Pancreas (tissue), 10 donors: ENCODE results near the gene PPP2R5D. TPM values are rescaled to one million over a fixed set of nuclear protein-coding genes. Genes with fewer than 3 reads are reported as not detected.

Experiments
- ATAC-seq, 4 donors: fragments of 200-7000 bp; cut with Tn5 transposase; one replicate each; pipeline versions ENCODE4 v1.8.0 to v1.9.1; 2020; ENCODE audit warnings: mild to moderate bottlenecking in 4 of 4, moderate library complexity in 4 of 4
- DNase-seq, 6 donors: peaks; one replicate each; pipeline ENCODE4 v3.0.0-alpha.2; 2020
- FAIRE-seq: peaks from 2 replicates; lab custom pipeline; 2012; peaks lifted over from hg19 to GRCh38; lab: Jason Lieb, UNC
- H3K27ac ChIP-seq, 4 donors: fragments of 200-600 bp; sonication (generic); 1 replicate in 3 of 4; 2 replicates in 1 of 4; pipeline versions ENCODE4 v1.5.0 to v1.8.0; 2020
- H3K27me3 ChIP-seq, 4 donors: fragments of 200-600 bp; one replicate each; pipeline ENCODE4 v1.8.0; 2021
- H3K36me3 ChIP-seq, 3 donors: fragments of 200-600 bp; sonication (generic) in 1 of 3; one replicate each; pipeline versions ENCODE4 v1.5.0 to v1.8.0; 2020 to 2021
- H3K4me1 ChIP-seq, 3 donors: fragments of 200-600 bp; one replicate each; pipeline ENCODE4 v1.8.0; 2021
- H3K4me3 ChIP-seq, 4 donors: fragments of 200-600 bp; sonication (generic) in 2 of 4; one replicate each; pipeline versions ENCODE4 v1.5.0 to v1.8.0; 2020 to 2021
- H3K9me3 ChIP-seq, 4 donors: fragments of 200-600 bp; one replicate each; pipeline ENCODE4 v1.8.0; 2021
- CTCF ChIP-seq, 4 donors: fragments of 200-600 bp; sonication (generic) in 3 of 4; IDR thresholded peaks; one replicate each; pipeline versions ENCODE4 v1.5.0 to v1.8.0; 2021; ENCODE audit warnings: antibody characterized with exemption in 4 of 4
- WGBS, 2 donors: extraction: QIAGEN DNeasy Blood & Tissue Kit; methylation state at CpG; one replicate each; pipeline ENCODE4 v1.1.7; 2013; 5-methylcytosine and 5-hydroxymethylcytosine counted together
- intact Hi-C, 3 donors: fragments of 100-400 bp; cut with DNase I; formaldehyde crosslinking; loops; one replicate each; pipeline versions ENCODE4 v1.11.1 to v1.14.2; 2022
- polyA plus RNA-seq, 2 donors: library from polyadenylated mRNA; stranded (reverse); fragments of 200-250 nt; gene quantifications; one replicate each; pipeline ENCODE4 v1.2.3, GENCODE V29; 2013
- total RNA-seq, 6 donors: library from RNA; stranded (reverse); fragmentation: NEBNext Ultra II Directional in 4 of 6; extraction: Animal tissue kit (Norgen Biotek cat#: 25700) in 4 of 6; gene quantifications; one replicate each; pipeline versions ENCODE4 v1.2.1 to v1.2.4, GENCODE V29; 2021 to 2023
- donor health status: healthy with polysubstance abuse.
- donor health status: DM: no; HTN: no; CAD: no; lungs with moderate emphysema.
- donor health status: DM: no; HTN: no; CAD: no.
- donor health status: control.
- donor health status: control.
- donor health status: Bipolar disorder and iron deficiency.
- donor health status: DM: yes; HTN: yes; CAD: no.
- donor health status: DM: no; HTN: no; CAD: no.
- donor health status: DM: no; HTN: no; CAD: no.
- donor health status: DM: yes; HTN: yes; CAD: no.

PPP2R5D gene
- total RNA-seq: 10 to 100 TPM in 5 of 6 donors, 1 to 10 TPM in 1; 9.6 to 17.2 (median 11.3) TPM
- 10 to 100 TPM; 16.8 to 18.7 TPM for polyA plus RNA-seq

- WGBS, 2 donors: 1% methylated on average over 50 to 59 of the region's 59 CpGs
- Histone ChIP-seq H3K27ac (peak within 1 kb of the TSS; percentile 48 to 76 (median 67)), H3K27me3 (no peaks in the 10 kb centered on the region), H3K36me3 (no peaks in the 10 kb centered on the region), H3K9me3 (no peaks in the 10 kb centered on the region), H3K4me1 (peaks cover 0 to 14% (median 0%) of the 10 kb centered on the region in 3 donors), H3K4me3 (peak within 1 kb of the TSS; percentile 81 to 94 (median 89))
- TF ChIP-seq CTCF (IDR thresholded peaks at IDR 0.05): no peak
- ATAC-seq: peak; percentile 94 to 96 (median 95)
- FAIRE-seq: peak; percentile 87
- peak; percentile 90 to 98 (median 97) for DNase-seq
- intact Hi-C loops: no loop called here
Measured at GRCh38 chr6:42984001-42984923, at the start of gene PPP2R5D. TSS of gene PPP2R5D (plus strand) at chr6:42984570. CDS start at chr6:42984678, 108 bp downstream.

- H3K9me3 ChIP-seq: no peaks in the 10 kb centered on the region
- H3K27me3 ChIP-seq: no peaks in the 10 kb centered on the region
- 91 to 92% methylated on average over 7 of the region's 7 CpGs for WGBS, 2 donors
- H3K4me1 ChIP-seq: peaks cover 18 to 43% (median 34%) of the 10 kb centered on the region in 3 donors
- DNase-seq (no peak), ATAC-seq (no peak), FAIRE-seq (no peak)
- H3K36me3 ChIP-seq: peaks cover 6 to 20% (median 7%) of the 10 kb centered on the region in 3 donors
- H3K27ac ChIP-seq: no peak overlapping the region
- no peak overlapping the region for H3K4me3 ChIP-seq
- intact Hi-C loops: no loop called here
- no peak for TF ChIP-seq CTCF (IDR thresholded peaks at IDR 0.05)
Measured at GRCh38 chr6:42935322-42935721, 49.0 kb upstream of the PPP2R5D start.

GRCh38 chr6:42936398-42936797 lies 48.0 kb upstream of the PPP2R5D start:
- no peak for FAIRE-seq
- Histone ChIP-seq H3K4me1 (peaks cover 28 to 35% (median 30%) of the 10 kb centered on the region in 3 donors), H3K27me3 (no peaks in the 10 kb centered on the region), H3K27ac (no peak overlapping the region), H3K36me3 (peaks cover 6 to 20% (median 7%) of the 10 kb centered on the region in 3 donors), H3K4me3 (no peak overlapping the region), H3K9me3 (no peaks in the 10 kb centered on the region)
- WGBS, 2 donors: 87 to 92% methylated on average over 11 of the region's 11 CpGs
- no peak for TF ChIP-seq CTCF (IDR thresholded peaks at IDR 0.05)
- no peak for ATAC-seq
- intact Hi-C loops: no loop called here
- DNase-seq: no peak

GRCh38 chr6:42937548-42938427 lies 46.6 kb upstream of the PPP2R5D start:
- peaks cover 6 to 20% (median 7%) of the 10 kb centered on the region in 3 donors for H3K36me3 ChIP-seq
- intact Hi-C loops: no loop called here
- no peaks in the 10 kb centered on the region for H3K9me3 ChIP-seq
- peak in 2 of 4 donors; percentile 9 to 11 for ATAC-seq
- DNase-seq: peak in 3 of 6 donors; percentile 36 to 54 (median 43)
- peaks cover 24 to 28% (median 28%) of the 10 kb centered on the region in 3 donors for H3K4me1 ChIP-seq
- no peaks in the 10 kb centered on the region for H3K27me3 ChIP-seq
- peak overlapping the region; percentile 69 to 87 (median 80) for H3K27ac ChIP-seq
- no peak overlapping the region for H3K4me3 ChIP-seq
- FAIRE-seq: no peak
- WGBS, 2 donors: 73 to 75% methylated on average over 13 of the region's 13 CpGs
- no peak for TF ChIP-seq CTCF (IDR thresholded peaks at IDR 0.05)
